Activated T-helper 9 cell treated with anti-CD3 and anti-CD28 coated beads, Interleukin-2, amount 50 U/mL, for 16 hours (primary cell): ENCODE measurements around the gene OR1I1.

ENCODE experiments used
- DNase-seq: peaks from one replicate; pipeline ENCODE4 v3.0.0-alpha.2; 2020; ENCODE audit warnings: low read depth

OR1I1 gene

GRCh38 chr19:15118789-15119494, 36.9 kb downstream of the OR1I1 start:
- no peak for DNase-seq

- no peak for DNase-seq
These were observed 38.4 kb downstream of the OR1I1 start for GRCh38 chr19:15120135-15121026.

GRCh38 chr19:15122331-15123030, 40.5 kb downstream of the OR1I1 start:
- no peak for DNase-seq

- DNase-seq, result no peak
These were observed 41.2 kb downstream of the OR1I1 start for GRCh38 chr19:15123031-15123890.

GRCh38 chr19:15123900-15124299, 41.9 kb downstream of the OR1I1 start:
- DNase-seq, result no peak

GRCh38 chr19:15124572-15125231, 42.7 kb downstream of the OR1I1 start:
- DNase-seq, result no peak

GRCh38 chr19:15125232-15126067, 43.4 kb downstream of the OR1I1 start:
- DNase-seq, result peak; percentile 96

- DNase-seq, result no peak
These were observed 44.3 kb downstream of the OR1I1 start for GRCh38 chr19:15126131-15126910.

- no peak for DNase-seq
These were observed 46.3 kb downstream of the OR1I1 start for GRCh38 chr19:15128162-15128770.

GRCh38 chr19:15129856-15130585, 48.0 kb downstream of the OR1I1 start:
- no peak for DNase-seq

- DNase-seq, result no peak
These were observed 54.4 kb downstream of the OR1I1 start for GRCh38 chr19:15136234-15136954.

GRCh38 chr19:15137777-15138176, 55.8 kb downstream of the OR1I1 start:
- DNase-seq, result no peak

- no peak for DNase-seq
These were observed 56.4 kb downstream of the OR1I1 start for GRCh38 chr19:15138427-15138826.

- no peak for DNase-seq
These were observed 59.1 kb downstream of the OR1I1 start for GRCh38 chr19:15141143-15141542.

GRCh38 chr19:15142313-15142712, 60.3 kb downstream of the OR1I1 start:
- DNase-seq, result no peak
